Measurements from ENCODE around the gene USP31. TPM values are rescaled to one million over a fixed set of nuclear protein-coding genes. Genes with fewer than 3 reads are reported as not detected.

USP31 gene
- total RNA-seq, 2 experiments from 2014 or later, result 4.5 to 4.9 TPM

DNA sequence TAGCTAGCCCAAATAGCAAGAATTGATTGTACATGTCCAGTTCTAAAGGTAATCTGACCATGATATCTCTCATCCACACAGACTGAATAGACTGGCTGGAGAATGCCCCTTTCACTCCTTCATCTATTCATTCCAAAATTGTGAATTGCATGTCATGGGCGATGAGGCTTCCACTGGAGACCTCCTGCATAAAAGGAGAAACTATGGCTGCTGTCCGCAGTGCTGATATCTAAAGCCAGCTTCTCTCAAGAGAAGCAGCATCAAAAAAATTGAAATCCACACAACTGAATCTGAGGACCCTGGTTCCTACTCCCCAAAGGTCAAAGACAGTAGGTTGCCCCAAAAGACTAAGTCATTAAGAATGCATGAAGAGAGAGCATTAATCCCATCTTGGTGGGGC, 25.4 kb upstream of the USP31 start:
- TF ChIP-seq CTCF (IDR thresholded peaks at IDR 0.05), result no peak
- H3K27ac Mint-ChIP-seq, result no peak overlapping the region
- H3K4me1 Mint-ChIP-seq (ENCODE audit: low read depth), result no peaks in the 10 kb centered on the region
- H3K36me3 Mint-ChIP-seq (ENCODE audit: low read depth), result no peaks in the 10 kb centered on the region
- no peak overlapping the region for H3K4me3 Mint-ChIP-seq
- peaks cover 42% of the 10 kb centered on the region for H3K27me3 Mint-ChIP-seq
- H3K9me3 Mint-ChIP-seq, result no peaks in the 10 kb centered on the region
- POLR2A ChIA-PET, result no interaction called here
- DNase-seq, result peak; percentile 12
- no peak for ATAC-seq
- CTCF ChIA-PET, result interaction anchor here (0.7 kb wide), 1 partner anchor 19 kb away, joined by 4 read pairs; no protein-coding TSS in a partner anchor
- intact Hi-C loops (cut with micrococcal nuclease), result no loop called here

DNA sequence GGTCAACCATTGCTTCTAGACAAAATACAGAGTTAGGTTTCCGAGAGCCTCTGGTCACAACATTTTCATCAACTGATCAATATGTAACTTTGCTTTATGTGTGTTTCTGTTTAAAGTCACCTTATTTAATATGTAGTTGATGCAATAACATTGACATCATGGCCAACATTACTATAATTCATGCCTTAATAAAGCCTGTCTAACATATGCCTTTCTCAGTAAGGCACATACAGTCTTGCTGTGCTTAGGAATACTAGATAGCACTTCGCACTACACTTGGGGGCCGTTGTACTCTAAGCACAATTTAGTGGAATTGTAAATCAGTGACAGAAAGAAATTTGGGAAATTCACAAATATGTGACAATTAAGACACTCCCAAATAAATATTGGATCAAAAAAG, 23.7 kb upstream of the USP31 start:
- no peaks in the 10 kb centered on the region for H3K9me3 Mint-ChIP-seq
- ChIA-PET CTCF (no interaction called here), POLR2A (no interaction called here)
- no peak overlapping the region for H3K4me3 Mint-ChIP-seq
- H3K27me3 Mint-ChIP-seq, result peaks cover 34% of the 10 kb centered on the region
- ATAC-seq (no peak), DNase-seq (no peak)
- H3K27ac Mint-ChIP-seq, result no peak overlapping the region
- intact Hi-C loops (cut with micrococcal nuclease), result no loop called here
- no peaks in the 10 kb centered on the region for H3K36me3 Mint-ChIP-seq (ENCODE audit: low read depth)
- TF ChIP-seq CTCF (IDR thresholded peaks at IDR 0.05), result no peak
- no peaks in the 10 kb centered on the region for H3K4me1 Mint-ChIP-seq (ENCODE audit: low read depth)

DNA sequence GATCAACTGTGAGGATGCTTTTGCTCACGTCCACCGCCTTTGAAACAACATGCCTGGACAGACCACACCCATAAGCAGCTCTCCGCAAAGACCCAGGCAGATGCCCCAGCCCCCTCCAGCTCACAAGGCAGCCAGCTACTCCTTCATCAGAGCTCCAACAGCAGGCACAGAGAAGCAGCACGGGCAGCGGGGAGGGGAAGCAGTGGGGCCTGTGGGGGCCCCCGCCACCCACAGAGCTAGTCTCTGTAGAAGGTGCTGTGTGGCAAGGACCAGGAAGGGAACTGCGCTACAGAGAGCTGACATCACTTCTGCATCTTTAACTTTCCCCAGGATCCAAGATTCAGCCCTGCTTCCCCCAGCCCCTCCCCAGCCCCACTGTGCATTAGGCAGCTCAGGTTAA, 23.3 kb upstream of the USP31 start:
- no peak for TF ChIP-seq CTCF (IDR thresholded peaks at IDR 0.05)

DNA sequence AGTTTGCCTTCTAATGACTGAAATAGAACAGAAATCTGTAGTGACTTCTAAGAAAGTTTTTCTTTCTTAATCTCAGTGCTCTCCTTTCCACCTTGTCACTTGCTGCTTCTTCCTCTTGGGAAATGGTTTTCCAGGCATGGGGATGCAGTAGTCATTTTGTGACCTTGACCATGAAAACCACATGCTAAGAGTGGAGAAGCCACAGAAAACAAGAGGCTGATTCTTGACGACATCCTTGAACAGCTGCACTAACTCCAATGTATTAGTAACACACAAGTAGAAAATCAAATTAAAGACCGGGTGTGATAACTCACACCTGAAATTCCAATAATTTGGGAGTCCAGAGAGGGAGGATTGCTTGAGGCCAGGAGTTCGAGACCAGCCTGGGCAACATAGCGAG, 15.5 kb upstream of the USP31 start:
- H3K4me1 Mint-ChIP-seq (ENCODE audit: low read depth), result no peaks in the 10 kb centered on the region
- TF ChIP-seq CTCF (IDR thresholded peaks at IDR 0.05), result no peak
- ChIA-PET POLR2A (no interaction called here), CTCF (no interaction called here)
- H3K9me3 Mint-ChIP-seq, result no peaks in the 10 kb centered on the region
- peaks cover 28% of the 10 kb centered on the region for H3K27me3 Mint-ChIP-seq
- DNase-seq (no peak), ATAC-seq (no peak)
- H3K4me3 Mint-ChIP-seq, result no peak overlapping the region
- H3K36me3 Mint-ChIP-seq (ENCODE audit: low read depth), result no peaks in the 10 kb centered on the region
- no peak overlapping the region for H3K27ac Mint-ChIP-seq
- intact Hi-C loops (cut with micrococcal nuclease), result no loop called here

More for the DNA sequence above, 23.3 kb upstream of the USP31 start:
- H3K4me1 Mint-ChIP-seq (ENCODE audit: low read depth), result no peaks in the 10 kb centered on the region
- no peaks in the 10 kb centered on the region for H3K9me3 Mint-ChIP-seq
- no peak overlapping the region for H3K27ac Mint-ChIP-seq
- ATAC-seq (no peak), DNase-seq (no peak)
- ChIA-PET CTCF (no interaction called here), POLR2A (no interaction called here)
- no peak overlapping the region for H3K4me3 Mint-ChIP-seq
- H3K36me3 Mint-ChIP-seq (ENCODE audit: low read depth), result no peaks in the 10 kb centered on the region
- intact Hi-C loops (cut with micrococcal nuclease), result no loop called here
- peaks cover 36% of the 10 kb centered on the region for H3K27me3 Mint-ChIP-seq

DNA sequence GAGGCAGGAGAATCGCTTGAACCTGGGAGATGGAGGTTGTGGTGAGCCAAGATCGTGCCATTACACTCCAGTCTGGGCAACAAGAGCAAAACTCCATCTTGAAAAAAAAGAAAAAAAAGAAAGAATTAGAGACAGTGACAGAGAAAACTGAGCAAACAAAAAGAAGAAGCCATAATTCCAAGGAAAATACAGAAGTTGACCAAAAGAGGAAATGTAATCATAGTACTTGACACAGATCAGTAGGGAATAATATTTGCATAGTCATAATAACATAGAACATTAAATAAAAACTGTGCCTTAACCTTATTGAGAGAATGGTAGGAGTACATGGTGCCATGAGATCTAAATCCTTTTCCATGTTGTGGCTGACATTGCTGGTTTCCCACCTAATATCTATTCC, 14.7 kb upstream of the USP31 start:
- H3K27ac Mint-ChIP-seq, result no peak overlapping the region
- no peak for TF ChIP-seq CTCF (IDR thresholded peaks at IDR 0.05)
- ATAC-seq, result no peak
- no peaks in the 10 kb centered on the region for H3K36me3 Mint-ChIP-seq (ENCODE audit: low read depth)
- no peaks in the 10 kb centered on the region for H3K9me3 Mint-ChIP-seq
- intact Hi-C loops (cut with micrococcal nuclease), result no loop called here
- ChIA-PET CTCF (no interaction called here), POLR2A (no interaction called here)
- H3K4me1 Mint-ChIP-seq (ENCODE audit: low read depth), result no peaks in the 10 kb centered on the region
- no peak overlapping the region for H3K4me3 Mint-ChIP-seq
- peaks cover 28% of the 10 kb centered on the region for H3K27me3 Mint-ChIP-seq
- no peak for DNase-seq
